Brain microvascular endothelial cell (primary cell): Measurements from ENCODE around the gene HSBP1L1.

ENCODE experiments used
- DNase-seq: peaks from one replicate; pipeline ENCODE4 v3.0.0-alpha.2; 2020
- H3K27ac ChIP-seq: fragments of 250-450 bp; sonication (Bioruptor Pico); 2 replicates; pipeline ENCODE4 v1.5.1; 2020; ENCODE audit warnings: mild to moderate bottlenecking, moderate library complexity
- H3K27me3 ChIP-seq: fragments of 250-450 bp; sonication (Bioruptor Pico); replicated peaks from 2 replicates; pipeline ENCODE4 v1.5.1; 2020; ENCODE audit warnings: mild to moderate bottlenecking
- H3K36me3 ChIP-seq: fragments of 250-450 bp; sonication (Bioruptor Pico); replicated peaks from 2 replicates; pipeline ENCODE4 v1.5.1; 2020; ENCODE audit warnings: mild to moderate bottlenecking
- H3K4me3 ChIP-seq: 2 replicates; pipeline ENCODE4 v1.5.1; 2011; ENCODE audit warnings: low read depth, mild to moderate bottlenecking, control low read depth, low read length, moderate library complexity
- in situ Hi-C: cut with HindIII; loops from 2 replicates; pipeline ENCODE4 v1.10.0; 2017; ENCODE audit warnings: low sequenced_read_pairs, low pct_ligation_motif_present
- TF ChIP-seq, protein P1 (sequence below): IDR thresholded peaks from 2 replicates; pipeline ENCODE4 v1.5.1; 2011; ENCODE audit warnings: low read depth, mild to moderate bottlenecking, moderate library complexity, low read length, control low read depth, inconsistent platforms; ENCODE audit errors: missing control alignments

The HSBP1L1 gene

DNA sequence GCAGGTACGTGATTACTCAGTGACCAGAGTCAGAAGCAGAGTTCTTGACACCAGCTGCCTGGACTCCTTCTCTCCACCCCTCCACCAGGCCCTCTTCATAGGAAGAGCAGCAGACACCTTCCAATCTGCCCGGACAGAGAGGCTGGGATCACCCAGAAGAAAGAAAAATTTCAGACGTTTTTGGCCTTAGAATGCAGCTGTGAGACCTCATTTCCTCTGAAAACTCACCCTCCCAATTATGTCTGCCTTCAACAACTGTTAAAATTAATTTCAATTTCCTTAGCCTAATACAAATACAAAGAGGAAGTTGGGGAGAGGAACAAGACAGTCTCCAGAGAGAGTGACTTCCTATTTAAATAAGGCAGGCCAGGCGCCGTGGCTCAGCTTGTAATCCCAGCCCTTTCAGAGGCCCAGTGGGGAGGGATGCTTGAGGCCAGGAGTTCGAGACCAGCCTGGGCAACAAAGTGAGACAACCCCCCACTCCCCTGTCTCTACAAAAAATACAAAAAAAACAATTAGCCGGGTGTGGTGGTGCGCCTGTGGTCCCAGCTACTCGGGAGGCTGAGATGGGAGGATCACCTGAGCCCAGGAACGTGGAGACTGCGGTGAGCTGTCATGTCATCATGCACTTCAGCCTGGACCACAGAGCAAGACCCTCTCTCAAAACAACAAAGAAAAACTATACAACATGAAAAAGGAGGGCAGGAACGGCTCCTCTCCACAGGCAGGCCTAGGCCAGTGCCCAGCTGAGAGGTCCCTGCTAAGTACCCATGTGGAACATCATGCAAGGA lies 14.6 kb upstream of the HSBP1L1 start:
- Histone ChIP-seq H3K27me3 (no peaks in the 10 kb centered on the region), H3K27ac (no peak overlapping the region), H3K36me3 (no peaks in the 10 kb centered on the region), H3K4me3 (peak overlapping the region; percentile 68)
- in situ Hi-C loops: no loop called here
- TF ChIP-seq, protein P1, sequence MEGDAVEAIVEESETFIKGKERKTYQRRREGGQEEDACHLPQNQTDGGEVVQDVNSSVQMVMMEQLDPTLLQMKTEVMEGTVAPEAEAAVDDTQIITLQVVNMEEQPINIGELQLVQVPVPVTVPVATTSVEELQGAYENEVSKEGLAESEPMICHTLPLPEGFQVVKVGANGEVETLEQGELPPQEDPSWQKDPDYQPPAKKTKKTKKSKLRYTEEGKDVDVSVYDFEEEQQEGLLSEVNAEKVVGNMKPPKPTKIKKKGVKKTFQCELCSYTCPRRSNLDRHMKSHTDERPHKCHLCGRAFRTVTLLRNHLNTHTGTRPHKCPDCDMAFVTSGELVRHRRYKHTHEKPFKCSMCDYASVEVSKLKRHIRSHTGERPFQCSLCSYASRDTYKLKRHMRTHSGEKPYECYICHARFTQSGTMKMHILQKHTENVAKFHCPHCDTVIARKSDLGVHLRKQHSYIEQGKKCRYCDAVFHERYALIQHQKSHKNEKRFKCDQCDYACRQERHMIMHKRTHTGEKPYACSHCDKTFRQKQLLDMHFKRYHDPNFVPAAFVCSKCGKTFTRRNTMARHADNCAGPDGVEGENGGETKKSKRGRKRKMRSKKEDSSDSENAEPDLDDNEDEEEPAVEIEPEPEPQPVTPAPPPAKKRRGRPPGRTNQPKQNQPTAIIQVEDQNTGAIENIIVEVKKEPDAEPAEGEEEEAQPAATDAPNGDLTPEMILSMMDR: no peak
- DNase-seq: no peak

DNA sequence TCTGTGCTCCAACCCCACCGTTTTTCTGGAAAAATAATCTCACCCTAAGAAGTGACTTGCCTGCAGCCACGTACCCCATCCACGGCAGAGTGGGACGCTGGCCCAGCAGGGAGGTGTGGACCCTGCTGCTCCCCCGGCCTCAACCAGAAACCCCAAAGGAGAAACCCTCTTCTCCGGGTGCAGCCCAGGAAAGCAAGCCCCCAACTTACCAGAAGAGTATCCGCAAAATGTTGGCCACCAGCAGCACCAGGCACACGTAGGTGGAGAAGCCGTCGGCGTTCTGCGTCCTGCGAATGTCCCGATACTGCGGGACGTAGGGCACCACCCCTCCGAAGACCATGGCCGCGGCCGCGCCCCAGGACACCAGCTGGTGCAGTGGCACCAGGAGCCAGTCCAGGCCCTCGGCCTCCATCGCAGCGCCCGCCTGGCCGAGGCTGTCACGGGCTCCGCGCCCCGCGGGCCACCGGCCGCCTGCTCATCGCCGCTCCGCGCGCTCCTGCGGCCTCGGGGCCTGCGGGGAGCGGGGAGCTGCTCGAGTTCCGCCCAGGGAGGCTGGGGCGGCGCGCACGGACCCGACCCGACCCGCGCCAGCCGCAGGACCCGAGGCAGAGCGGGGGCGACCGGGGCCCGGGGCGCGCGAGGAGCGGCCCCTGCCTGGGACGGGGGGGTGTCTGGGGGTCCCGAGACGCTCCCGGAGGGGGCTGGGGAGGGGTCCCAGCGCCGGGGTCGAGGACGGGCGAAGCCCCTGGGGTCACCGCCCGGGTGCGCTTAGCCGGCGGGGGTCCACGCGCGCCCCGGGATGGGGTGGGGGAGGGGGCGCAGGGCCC lies 13.7 kb upstream of the HSBP1L1 start:
- Histone ChIP-seq H3K36me3 (no peaks in the 10 kb centered on the region), H3K4me3 (peak overlapping the region; percentile 68), H3K27ac (peak overlapping the region; percentile 50), H3K27me3 (no peaks in the 10 kb centered on the region)
- TF ChIP-seq, protein P1: no peak
- DNase-seq: no peak
- in situ Hi-C loops: no loop called here

- no peaks in the 10 kb centered on the region for H3K27me3 ChIP-seq
- H3K4me3 ChIP-seq: peak within 1 kb of the TSS; percentile 68
- H3K27ac ChIP-seq: peak within 1 kb of the TSS; percentile 50
- no peaks in the 10 kb centered on the region for H3K36me3 ChIP-seq
- in situ Hi-C loops: no loop called here
- DNase-seq: peak; percentile 77
- TF ChIP-seq, protein P1: no peak
Measured at GRCh38 chr18:79951545-79952455, 12.6 kb upstream of the HSBP1L1 start, which contains the start of gene SLC66A2. Gene SLC66A2, minus strand, starts transcription at chr18:79951653. Its CDS starts 727 bp downstream, at chr18:79950926.

GRCh38 chr18:79952456-79952995 lies 11.9 kb upstream of the HSBP1L1 start:
- TF ChIP-seq, protein P1: no peak
- DNase-seq: no peak
- Histone ChIP-seq H3K27me3 (no peaks in the 10 kb centered on the region), H3K4me3 (peak overlapping the region; percentile 66), H3K27ac (no peak overlapping the region), H3K36me3 (no peaks in the 10 kb centered on the region)
- in situ Hi-C loops: no loop called here

GRCh38 chr18:79952996-79953559 lies 11.4 kb upstream of the HSBP1L1 start:
- H3K36me3 ChIP-seq: no peaks in the 10 kb centered on the region
- no peaks in the 10 kb centered on the region for H3K27me3 ChIP-seq
- TF ChIP-seq, protein P1: no peak
- no peak overlapping the region for H3K4me3 ChIP-seq
- in situ Hi-C loops: no loop called here
- no peak overlapping the region for H3K27ac ChIP-seq
- DNase-seq: no peak
